LNCAP (cell line): ENCODE measurements around the gene TMEM11.

Source experiments
- CTCF ChIP-seq: fragments of 450-650 bp; IDR thresholded peaks from 2 replicates; pipeline ENCODE4 v1.5.1; 2017; ENCODE audit warnings: mild to moderate bottlenecking

Gene TMEM11

DNA sequence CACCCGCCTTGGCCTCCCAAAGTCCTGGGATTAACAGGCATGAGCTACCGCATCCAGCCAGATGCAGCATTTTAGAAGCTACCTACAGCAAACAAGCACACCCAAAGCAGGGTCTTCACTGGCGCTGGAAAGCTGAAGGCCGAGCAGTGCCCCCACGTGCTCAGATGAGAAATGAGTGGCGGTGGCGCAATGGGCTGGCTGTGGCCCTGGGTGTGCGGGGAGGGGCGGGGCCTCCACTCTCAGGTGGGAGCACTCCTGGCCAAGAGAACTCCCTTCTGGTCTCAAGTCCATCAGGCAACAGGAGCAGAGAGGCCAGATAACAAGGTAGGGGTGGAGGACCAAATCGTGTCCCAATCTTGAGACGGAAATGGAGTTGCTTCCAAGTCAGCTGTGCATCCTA is 12.1 kb downstream of the TMEM11 start:
- TF ChIP-seq CTCF = no peak

DNA sequence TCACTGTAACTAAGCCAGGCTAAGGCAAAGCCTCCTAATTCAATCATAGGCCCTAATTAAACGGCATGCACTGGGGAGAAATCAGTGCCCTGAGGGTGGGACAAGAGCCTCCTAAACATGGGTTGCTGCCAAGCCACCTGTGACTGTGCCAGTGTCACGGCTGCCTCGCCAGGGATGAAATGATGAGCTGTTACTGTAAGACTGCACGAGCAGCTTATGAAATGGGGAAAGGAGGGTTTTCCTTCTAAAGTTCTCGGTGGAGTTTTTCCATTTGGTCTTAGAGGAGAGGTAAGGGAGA is 12.7 kb downstream of the TMEM11 start:
- no peak for TF ChIP-seq CTCF

- no peak for TF ChIP-seq CTCF
These were observed 13.2 kb downstream of the TMEM11 start for GRCh38 chr17:21200590-21201297.

DNA sequence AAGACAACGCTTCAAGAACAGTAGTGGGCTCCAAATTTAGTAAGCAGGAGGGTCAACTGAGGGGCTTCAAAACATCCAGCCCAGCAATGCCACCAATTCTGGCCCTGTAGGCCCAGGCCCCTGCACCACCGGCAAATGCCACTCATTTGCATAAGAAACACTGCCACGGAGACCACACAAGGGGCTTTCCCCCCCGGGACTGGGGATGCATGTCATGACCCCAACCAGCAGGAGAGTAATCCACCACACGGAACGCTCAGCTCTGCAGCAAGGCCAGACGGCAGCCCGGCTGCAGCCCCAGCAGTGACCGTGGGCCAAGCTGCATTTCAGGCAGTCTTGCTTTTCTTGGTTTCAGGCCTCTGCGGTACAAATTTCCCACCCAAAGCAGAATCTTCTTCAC is 14.1 kb downstream of the TMEM11 start:
- no peak for TF ChIP-seq CTCF

GRCh38 chr17:21199311-21199710 is 14.7 kb downstream of the TMEM11 start:
- no peak for TF ChIP-seq CTCF

GRCh38 chr17:21198411-21198810 is 15.6 kb downstream of the TMEM11 start:
- TF ChIP-seq CTCF = no peak

DNA sequence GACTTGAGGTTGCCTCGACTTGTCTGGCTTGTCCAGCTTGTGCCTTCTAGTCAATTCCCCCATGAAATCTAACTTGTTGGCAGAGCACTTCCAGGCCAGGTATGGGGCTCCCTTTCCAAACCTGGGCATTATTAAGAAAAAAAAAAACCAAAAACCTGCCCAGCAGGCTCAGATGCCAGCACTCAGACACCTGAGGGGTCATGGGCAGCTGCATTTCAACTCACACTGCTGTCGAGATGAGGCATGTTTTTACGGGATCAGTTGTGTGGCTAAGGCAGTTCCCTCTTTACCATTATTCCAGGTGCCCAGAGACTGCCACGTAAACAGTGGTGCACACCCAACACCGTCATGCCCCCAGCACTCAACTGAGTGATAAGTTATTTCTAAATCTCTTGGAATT is 17.8 kb downstream of the TMEM11 start:
- TF ChIP-seq CTCF = no peak

DNA sequence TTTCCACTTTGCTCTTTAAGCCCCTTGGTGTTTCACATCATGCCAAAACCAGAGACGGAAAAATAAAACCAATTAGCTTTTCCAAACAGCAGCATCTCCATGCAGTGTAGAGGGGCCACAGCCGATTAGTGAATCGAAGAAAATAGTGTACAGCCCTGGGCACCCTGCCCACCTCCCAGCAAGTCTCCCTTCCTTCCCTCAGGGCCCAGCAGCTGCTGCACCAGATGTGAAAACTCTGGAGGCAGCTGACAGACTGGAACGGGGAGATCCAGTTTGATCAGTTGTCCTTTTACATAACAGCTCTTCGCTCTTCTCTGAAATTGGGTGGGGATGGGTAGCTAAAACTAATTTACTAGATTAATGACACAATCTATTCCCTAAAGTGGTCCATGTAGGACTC is 19.3 kb downstream of the TMEM11 start:
- TF ChIP-seq CTCF = no peak
